ENCODE data around the gene NIPAL4.

DNA sequence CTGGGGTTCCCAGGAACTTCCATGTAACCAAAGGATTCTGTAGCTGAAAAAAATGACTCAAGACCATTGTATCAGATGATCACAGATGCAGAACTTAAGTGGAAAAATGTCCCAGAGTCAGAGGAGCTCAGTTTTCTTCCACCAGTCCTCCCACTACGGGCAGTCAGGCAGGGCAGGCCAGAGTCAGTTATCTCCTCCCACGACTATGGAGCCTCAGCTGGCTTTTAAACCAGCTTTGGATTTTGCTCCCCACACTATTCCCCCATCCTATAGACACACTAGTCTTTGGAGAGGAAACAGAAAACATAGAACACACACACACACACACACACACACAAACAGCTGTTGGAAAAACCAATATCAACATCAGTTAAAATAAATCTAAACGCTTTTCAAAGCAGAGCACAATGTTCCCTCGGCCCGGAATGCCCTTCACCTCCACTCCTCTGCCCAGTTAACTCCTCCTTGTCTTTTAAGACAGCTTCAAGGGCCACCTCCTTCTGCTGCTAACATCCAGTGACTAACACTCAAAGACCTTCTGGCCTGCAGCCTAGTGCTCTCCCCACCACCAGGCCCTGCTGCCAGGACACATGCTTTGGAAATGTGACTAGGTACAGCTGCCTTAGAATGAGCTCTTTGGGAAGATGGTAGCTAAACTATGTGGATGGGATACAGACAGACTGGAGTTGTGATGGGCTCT lies 56.8 kb downstream of the NIPAL4 start:
- no peak for TF ChIP-seq CTCF (IDR thresholded peaks at IDR 0.05)
- no peak for TF ChIP-seq POLR2A (IDR thresholded peaks at IDR 0.05)
- TF ChIP-seq POLR2AphosphoS5 (IDR thresholded peaks at IDR 0.05): peak in 1 of 2 donors; percentile 66
